ENCODE data around the gene EVA1C. TPM values are rescaled to one million over a fixed set of nuclear protein-coding genes. Genes with fewer than 3 reads are reported as not detected.
"Not testable (repeated sequence)": the region's sequence is repeated elsewhere in the genome, so short reads cannot be mapped to it uniquely, and the experiment has no call there.

The EVA1C gene
- total RNA-seq, 1 donor from 2014 or later = 2.1 TPM

DNA sequence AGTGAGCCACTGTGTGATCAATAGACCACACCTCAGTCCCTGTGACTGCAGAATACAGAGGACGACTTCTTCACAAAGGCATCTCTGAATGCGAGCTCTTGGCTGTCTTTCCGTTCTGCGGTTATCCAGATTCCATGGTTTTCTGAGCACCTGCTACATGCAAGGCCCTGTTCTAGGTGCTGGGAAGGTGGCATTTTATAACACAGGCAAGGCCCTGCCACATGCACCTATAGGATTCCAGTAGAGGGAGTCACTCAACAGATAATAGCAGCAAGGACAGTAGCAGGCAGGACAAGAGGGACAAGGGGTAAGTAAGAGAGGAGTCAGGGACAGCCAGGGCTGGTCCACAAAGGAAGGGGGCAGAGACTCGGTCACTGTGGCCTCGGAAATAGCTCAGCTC, 28.7 kb upstream of the EVA1C start:
- H3K27me3 Mint-ChIP-seq (ENCODE audit: low read depth) = no peaks in the 10 kb centered on the region
- no peak for DNase-seq (ENCODE audit: low spot score in 2 of 2, unreplicated experiment in 2 of 2)
- no peak overlapping the region for H3K27ac Mint-ChIP-seq
- no peaks in the 10 kb centered on the region for H3K9me3 Mint-ChIP-seq
- H3K4me1 Mint-ChIP-seq = no peaks in the 10 kb centered on the region
- TF ChIP-seq, protein P1, sequence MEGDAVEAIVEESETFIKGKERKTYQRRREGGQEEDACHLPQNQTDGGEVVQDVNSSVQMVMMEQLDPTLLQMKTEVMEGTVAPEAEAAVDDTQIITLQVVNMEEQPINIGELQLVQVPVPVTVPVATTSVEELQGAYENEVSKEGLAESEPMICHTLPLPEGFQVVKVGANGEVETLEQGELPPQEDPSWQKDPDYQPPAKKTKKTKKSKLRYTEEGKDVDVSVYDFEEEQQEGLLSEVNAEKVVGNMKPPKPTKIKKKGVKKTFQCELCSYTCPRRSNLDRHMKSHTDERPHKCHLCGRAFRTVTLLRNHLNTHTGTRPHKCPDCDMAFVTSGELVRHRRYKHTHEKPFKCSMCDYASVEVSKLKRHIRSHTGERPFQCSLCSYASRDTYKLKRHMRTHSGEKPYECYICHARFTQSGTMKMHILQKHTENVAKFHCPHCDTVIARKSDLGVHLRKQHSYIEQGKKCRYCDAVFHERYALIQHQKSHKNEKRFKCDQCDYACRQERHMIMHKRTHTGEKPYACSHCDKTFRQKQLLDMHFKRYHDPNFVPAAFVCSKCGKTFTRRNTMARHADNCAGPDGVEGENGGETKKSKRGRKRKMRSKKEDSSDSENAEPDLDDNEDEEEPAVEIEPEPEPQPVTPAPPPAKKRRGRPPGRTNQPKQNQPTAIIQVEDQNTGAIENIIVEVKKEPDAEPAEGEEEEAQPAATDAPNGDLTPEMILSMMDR (IDR thresholded peaks at IDR 0.05; ENCODE audit: unreplicated experiment) = no peak
- no peak overlapping the region for H3K4me3 Mint-ChIP-seq
- H3K36me3 Mint-ChIP-seq = peaks cover 26% of the 10 kb centered on the region

DNA sequence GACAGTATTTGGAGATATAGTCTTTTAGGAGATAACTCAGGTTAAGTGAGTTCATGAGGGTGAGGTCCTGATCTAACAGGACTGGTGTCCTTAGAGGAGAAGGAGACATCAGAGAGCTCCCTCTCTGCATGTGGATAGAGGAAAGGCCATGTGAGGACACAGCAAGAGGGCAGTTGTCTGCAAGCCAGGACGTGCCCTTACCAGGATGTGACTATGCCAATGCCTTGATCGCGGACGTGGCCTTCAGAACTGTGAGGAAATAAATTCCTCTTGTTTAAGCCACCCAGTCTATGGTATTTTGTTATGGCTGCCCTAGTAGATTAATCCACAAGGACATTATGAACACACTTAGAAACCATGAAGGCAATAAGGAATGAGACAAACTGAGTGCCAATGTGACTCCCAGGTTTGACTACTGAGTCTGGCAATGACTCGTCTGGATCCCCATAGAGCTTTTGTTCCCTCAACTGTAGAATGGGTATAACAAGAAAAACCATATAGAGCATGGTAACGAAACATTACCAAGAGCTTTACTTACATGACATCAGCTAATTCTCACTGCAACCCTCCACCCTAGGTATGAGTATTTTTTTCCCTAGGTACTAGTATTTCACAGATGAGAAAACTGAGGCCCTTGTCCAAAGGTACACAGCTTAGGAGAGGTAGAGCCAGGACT, 26.2 kb upstream of the EVA1C start:
- Mint-ChIP-seq H3K36me3 (peaks cover 19% of the 10 kb centered on the region), H3K27ac (no peak overlapping the region), H3K27me3 (ENCODE audit: low read depth) (no peaks in the 10 kb centered on the region), H3K9me3 (no peaks in the 10 kb centered on the region), H3K4me3 (no peak overlapping the region), H3K4me1 (peaks cover under 1% of the 10 kb centered on the region)
- TF ChIP-seq, protein P1 (IDR thresholded peaks at IDR 0.05; ENCODE audit: unreplicated experiment) = no peak
- no peak for DNase-seq (ENCODE audit: low spot score in 2 of 2, unreplicated experiment in 2 of 2)

DNA sequence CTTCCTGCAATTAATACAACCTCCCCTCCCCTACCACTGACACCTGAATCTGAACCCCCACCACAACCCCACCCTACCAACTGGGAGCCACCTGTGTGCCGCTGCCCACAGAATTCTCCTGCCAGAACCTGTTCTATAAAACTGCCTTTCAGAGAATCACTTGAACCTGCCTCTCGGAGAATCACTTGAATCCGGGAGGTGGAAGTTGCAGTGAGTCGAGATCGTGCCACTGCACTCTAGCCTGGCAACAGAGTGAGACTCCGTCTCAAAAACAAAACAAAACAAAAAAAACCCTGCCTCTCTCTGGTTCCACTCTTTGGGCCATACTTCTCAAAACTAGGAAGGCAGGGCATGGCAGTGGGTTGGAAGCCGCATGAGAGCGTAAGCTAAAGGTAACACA, 25.4 kb upstream of the EVA1C start:
- DNase-seq (ENCODE audit: low spot score in 2 of 2, unreplicated experiment in 2 of 2) = no peak
- TF ChIP-seq, protein P1 (IDR thresholded peaks at IDR 0.05; ENCODE audit: unreplicated experiment) = no peak
- Mint-ChIP-seq H3K4me3 (no peak overlapping the region), H3K27me3 (ENCODE audit: low read depth) (no peaks in the 10 kb centered on the region), H3K9me3 (no peaks in the 10 kb centered on the region), H3K27ac (no peak overlapping the region), H3K4me1 (peaks cover 7% of the 10 kb centered on the region), H3K36me3 (peaks cover 21% of the 10 kb centered on the region)

DNA sequence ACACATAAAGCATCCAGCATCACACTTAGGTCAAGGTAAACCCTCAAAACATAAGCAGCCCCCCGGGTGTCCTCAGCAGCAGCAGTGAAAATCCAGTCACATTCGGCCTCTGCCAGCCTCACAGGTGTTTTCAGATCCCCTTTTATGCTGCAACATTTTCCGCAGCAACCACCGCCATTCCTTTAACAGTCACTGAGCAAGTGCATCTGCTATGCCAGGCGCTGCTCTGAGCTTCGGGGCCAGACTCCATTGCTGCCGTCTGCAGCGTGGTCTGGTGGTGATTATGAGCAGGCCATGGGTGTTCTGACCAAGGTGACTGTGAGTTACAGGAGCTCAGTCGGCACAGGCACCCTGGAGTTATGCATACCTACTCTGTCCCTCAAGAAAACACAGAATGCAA, 24.2 kb upstream of the EVA1C start:
- no peaks in the 10 kb centered on the region for H3K27me3 Mint-ChIP-seq (ENCODE audit: low read depth)
- H3K27ac Mint-ChIP-seq = no peak overlapping the region
- peaks cover 10% of the 10 kb centered on the region for H3K4me1 Mint-ChIP-seq
- no peak overlapping the region for H3K4me3 Mint-ChIP-seq
- DNase-seq (ENCODE audit: low spot score in 2 of 2, unreplicated experiment in 2 of 2) = no peak
- peaks cover 18% of the 10 kb centered on the region for H3K36me3 Mint-ChIP-seq
- TF ChIP-seq, protein P1 (IDR thresholded peaks at IDR 0.05; ENCODE audit: unreplicated experiment) = no peak
- H3K9me3 Mint-ChIP-seq = no peaks in the 10 kb centered on the region

DNA sequence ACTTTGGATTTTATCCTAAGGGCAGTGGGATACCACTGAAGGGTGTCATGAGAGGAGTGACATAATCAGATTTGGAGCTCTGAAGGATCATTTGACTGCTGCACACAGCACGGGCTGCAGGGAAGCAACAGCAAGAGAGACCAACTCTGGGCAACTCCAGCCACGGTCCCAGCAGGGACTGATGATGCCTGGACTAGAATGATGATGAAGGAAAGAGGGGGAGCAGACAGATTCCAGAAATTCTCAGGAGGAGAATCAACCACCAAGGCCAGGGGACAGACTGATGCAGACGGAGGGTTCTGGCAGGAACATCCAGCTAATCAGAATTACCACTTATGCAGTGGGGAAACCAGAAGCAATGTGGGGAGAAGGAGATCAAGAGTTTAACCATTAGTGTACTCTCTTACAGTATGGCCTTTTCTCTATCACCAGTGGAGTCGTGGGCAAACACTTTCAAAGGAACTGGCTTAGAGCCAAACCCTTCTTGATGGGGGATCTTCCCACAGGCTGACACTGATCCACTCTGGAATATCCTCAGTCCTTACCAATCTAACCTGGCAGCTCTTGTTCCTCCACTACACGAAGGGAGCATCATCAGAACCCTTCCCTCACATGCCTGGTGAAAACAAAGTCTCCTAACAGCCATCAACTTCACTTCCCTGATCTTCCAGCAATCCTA, 23.0 kb upstream of the EVA1C start:
- Mint-ChIP-seq H3K4me3 (no peak overlapping the region), H3K9me3 (peaks cover 5% of the 10 kb centered on the region), H3K36me3 (peaks cover 10% of the 10 kb centered on the region), H3K27ac (no peak overlapping the region), H3K4me1 (peaks cover 10% of the 10 kb centered on the region), H3K27me3 (ENCODE audit: low read depth) (peaks cover 4% of the 10 kb centered on the region)
- no peak for DNase-seq (ENCODE audit: low spot score in 2 of 2, unreplicated experiment in 2 of 2)
- TF ChIP-seq, protein P1 (IDR thresholded peaks at IDR 0.05; ENCODE audit: unreplicated experiment) = no peak

DNA sequence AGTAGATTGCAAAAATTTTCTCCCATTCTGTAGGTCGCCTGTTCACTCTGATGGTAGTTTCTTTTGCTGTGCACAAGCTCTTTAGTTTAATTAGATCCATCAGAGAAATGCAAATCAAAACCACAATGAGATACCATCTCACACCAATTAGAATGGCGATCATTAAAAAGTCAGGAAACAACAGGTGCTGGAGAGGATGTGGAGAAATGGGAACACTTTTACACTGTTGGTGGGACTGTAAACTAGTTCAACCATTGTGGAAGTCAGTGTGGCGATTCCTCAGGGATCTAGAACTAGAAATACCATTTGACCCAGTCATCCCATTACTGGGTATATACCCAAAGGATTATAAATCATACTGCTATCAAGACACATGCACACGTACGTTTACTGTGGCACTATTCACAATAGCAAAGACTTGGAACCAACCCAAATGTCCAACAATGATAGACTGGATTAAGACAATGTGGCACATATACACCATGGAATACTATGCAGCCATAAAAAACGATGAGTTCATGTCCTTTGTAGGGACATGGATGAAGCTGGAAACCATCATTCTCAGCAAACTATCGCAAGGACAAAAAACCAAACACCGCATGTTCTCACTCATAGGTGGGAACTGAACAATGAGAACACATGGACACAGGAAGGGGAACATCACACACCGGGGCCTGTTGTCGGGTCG, 21.8 kb upstream of the EVA1C start:
- Mint-ChIP-seq H3K9me3 (peaks cover 14% of the 10 kb centered on the region), H3K27me3 (ENCODE audit: low read depth) (peaks cover 16% of the 10 kb centered on the region), H3K4me1 (peaks cover 10% of the 10 kb centered on the region)
- not testable (repeated sequence) for H3K4me3 Mint-ChIP-seq; H3K36me3 Mint-ChIP-seq; DNase-seq (ENCODE audit: low spot score in 2 of 2, unreplicated experiment in 2 of 2); H3K27ac Mint-ChIP-seq

Measured in mesothelial cell of epicardium (in vitro differentiated cells).